GM18861 (cell line): ENCODE results near the gene ZBTB17.
"Not testable (repeated sequence)": the region's sequence is repeated elsewhere in the genome, so short reads cannot be mapped to it uniquely, and the experiment has no call there.

ENCODE experiments used
- ATAC-seq: cut with Tn5 transposase; IDR thresholded peaks from one replicate; pipeline ENCODE4 v1.9.1; 2021; ENCODE audit not compliant: unreplicated experiment

Gene ZBTB17

DNA sequence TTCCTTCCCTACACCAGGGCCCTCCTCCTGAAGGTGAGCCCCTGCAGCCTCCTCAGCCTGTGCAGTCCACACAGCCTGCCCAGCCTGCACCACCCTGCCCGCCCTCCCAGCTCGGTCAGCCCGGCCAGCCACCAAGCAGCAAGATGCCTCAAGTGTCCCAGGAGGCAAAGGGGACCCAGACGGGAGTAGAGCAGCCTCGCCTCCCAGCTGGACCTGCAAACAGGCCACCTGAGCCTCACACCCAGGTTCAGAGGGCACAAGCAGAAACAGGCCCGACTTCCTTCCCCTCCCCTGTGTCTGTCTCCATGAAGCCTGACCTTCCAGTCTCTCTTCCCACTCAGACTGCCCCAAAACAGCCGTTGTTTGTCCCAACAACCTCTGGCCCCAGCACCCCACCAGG is 38.8 kb downstream of the ZBTB17 start:
- ATAC-seq = no peak

DNA sequence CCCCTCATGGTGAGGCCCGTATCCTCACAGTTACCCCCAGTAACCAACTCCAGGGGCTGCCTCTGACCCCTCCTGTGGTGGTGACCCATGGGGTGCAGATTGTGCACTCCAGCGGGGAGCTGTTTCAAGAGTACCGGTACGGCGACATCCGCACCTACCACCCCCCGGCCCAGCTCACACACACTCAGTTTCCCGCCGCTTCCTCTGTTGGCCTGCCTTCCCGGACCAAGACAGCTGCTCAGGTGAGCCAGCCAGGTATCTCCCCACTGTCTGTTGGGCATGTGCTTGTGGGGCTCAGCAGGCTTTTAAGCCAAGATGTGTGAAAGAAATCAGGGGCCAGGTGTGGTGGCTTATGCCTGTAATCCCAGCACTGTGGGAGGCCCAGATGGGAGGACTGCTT is 39.9 kb downstream of the ZBTB17 start:
- no peak for ATAC-seq

DNA sequence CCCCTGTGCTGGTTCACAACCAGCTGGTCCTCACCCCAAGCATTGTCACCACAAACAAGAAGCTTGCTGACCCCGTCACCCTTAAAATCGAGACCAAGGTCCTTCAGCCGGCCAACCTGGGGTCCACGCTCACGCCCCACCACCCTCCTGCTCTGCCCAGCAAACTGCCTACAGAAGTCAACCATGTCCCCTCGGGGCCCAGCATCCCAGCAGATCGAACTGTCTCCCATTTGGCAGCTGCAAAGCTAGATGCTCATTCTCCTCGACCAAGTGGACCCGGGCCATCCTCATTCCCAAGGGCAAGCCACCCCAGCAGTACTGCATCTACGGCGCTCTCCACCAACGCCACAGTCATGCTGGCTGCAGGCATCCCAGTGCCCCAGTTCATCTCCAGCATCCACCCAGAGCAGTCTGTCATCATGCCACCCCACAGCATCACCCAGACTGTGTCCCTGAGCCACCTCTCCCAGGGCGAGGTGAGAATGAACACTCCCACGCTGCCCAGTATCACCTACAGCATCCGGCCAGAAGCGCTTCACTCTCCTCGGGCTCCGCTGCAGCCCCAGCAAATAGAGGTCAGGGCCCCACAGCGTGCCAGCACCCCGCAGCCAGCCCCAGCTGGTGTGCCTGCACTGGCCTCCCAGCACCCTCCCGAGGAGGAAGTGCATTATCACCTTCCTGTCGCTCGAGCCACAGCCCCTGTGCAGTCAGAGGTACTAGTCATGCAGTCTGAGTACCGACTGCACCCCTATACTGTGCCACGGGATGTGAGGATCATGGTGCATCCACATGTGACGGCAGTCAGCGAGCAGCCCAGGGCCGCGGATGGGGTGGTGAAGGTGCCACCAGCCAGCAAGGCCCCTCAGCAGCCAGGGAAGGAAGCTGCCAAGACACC is 40.6 kb downstream of the ZBTB17 start:
- no peak for ATAC-seq

DNA sequence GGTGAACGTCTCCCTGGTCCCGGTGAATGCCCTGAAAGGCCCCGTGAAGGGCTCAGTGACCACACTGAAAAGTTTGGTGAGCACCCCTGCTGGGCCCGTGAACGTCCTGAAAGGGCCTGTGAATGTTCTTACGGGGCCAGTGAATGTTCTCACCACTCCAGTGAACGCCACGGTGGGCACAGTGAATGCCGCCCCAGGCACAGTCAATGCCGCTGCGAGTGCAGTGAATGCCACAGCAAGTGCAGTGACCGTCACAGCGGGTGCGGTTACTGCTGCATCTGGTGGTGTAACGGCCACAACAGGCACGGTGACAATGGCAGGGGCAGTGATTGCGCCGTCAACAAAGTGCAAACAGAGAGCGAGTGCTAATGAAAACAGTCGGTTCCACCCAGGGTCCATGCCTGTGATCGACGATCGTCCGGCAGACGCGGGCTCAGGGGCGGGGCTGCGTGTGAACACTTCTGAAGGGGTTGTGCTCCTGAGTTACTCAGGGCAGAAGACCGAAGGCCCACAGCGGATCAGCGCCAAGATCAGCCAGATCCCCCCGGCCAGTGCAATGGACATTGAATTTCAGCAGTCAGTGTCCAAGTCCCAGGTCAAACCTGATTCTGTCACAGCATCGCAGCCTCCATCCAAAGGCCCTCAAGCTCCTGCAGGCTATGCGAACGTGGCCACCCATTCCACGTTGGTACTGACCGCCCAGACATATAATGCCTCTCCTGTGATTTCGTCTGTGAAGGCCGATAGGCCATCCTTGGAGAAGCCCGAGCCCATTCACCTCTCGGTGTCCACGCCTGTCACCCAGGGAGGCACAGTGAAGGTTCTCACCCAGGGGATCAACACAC is 41.5 kb downstream of the ZBTB17 start:
- no peak for ATAC-seq

DNA sequence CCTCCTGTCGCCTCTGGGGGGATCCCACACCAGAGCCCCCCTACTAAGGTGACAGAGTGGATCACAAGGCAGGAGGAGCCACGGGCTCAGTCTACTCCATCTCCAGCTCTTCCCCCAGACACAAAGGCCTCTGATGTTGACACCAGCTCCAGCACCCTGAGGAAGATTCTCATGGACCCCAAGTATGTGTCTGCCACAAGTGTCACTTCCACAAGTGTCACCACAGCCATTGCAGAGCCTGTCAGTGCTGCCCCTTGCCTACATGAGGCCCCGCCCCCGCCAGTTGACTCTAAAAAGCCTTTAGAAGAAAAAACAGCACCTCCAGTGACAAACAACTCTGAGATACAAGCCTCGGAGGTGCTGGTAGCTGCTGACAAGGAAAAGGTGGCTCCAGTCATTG is 42.2 kb downstream of the ZBTB17 start:
- no peak for ATAC-seq

DNA sequence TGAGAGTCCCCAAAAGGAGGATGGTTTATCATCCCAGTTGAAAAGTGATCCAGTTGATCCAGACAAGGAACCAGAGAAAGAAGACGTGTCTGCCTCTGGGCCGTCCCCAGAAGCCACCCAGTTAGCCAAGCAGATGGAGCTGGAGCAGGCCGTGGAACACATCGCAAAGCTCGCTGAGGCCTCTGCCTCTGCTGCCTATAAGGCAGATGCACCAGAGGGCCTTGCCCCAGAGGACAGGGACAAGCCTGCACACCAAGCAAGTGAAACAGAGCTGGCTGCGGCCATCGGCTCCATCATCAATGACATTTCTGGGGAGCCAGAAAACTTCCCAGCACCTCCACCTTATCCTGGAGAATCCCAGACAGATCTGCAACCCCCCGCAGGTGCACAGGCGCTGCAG is 43.3 kb downstream of the ZBTB17 start:
- no peak for ATAC-seq

DNA sequence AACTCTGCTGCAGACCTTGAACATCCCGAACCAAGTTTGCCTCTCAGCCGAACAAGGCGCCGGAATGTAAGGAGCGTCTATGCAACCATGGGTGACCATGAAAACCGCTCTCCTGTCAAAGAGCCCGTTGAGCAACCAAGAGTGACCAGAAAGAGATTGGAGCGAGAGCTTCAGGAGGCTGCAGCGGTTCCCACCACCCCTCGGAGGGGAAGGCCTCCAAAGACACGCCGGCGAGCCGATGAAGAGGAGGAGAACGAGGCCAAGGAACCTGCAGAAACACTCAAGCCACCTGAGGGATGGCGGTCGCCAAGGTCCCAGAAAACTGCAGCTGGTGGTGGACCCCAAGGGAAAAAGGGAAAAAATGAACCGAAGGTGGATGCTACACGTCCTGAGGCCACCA is 44.0 kb downstream of the ZBTB17 start:
- no peak for ATAC-seq

DNA sequence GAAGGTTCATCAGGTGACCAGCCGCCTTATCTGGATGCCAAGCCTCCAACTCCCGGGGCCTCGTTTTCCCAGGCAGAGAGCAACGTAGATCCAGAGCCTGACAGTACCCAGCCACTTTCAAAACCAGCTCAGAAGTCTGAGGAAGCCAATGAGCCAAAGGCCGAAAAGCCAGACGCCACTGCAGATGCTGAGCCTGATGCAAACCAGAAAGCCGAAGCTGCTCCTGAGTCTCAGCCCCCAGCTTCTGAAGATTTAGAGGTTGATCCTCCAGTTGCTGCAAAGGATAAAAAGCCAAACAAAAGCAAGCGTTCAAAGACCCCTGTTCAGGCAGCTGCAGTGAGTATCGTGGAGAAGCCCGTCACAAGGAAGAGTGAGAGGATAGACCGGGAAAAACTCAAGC is 44.5 kb downstream of the ZBTB17 start:
- no peak for ATAC-seq

DNA sequence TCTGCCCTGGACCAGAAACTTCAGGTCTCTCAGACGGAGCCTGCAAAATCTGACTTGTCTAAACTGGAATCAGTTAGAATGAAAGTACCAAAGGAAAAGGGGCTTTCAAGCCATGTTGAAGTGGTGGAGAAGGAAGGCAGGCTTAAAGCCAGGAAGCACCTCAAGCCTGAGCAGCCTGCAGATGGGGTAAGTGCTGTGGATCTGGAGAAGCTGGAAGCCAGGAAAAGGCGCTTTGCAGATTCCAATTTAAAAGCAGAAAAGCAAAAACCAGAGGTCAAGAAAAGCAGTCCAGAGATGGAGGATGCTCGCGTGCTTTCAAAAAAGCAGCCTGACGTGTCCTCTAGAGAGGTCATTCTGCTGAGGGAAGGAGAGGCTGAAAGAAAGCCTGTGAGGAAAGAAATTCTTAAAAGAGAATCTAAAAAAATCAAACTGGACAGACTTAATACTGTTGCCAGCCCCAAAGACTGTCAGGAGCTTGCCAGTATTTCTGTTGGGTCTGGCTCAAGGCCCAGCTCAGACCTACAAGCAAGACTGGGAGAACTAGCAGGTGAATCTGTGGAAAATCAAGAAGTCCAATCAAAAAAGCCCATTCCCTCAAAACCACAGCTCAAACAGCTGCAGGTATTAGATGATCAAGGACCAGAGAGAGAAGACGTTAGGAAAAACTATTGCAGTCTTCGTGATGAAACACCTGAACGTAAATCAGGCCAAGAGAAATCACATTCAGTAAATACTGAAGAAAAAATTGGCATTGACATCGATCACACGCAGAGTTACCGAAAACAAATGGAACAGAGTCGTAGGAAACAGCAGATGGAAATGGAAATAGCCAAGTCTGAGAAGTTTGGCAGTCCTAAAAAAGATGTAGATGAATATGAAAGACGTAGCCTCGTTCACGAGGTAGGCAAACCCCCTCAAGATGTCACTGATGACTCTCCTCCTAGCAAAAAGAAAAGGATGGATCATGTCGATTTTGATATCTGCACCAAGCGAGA is 46.6 kb downstream of the ZBTB17 start:
- no peak for ATAC-seq

DNA sequence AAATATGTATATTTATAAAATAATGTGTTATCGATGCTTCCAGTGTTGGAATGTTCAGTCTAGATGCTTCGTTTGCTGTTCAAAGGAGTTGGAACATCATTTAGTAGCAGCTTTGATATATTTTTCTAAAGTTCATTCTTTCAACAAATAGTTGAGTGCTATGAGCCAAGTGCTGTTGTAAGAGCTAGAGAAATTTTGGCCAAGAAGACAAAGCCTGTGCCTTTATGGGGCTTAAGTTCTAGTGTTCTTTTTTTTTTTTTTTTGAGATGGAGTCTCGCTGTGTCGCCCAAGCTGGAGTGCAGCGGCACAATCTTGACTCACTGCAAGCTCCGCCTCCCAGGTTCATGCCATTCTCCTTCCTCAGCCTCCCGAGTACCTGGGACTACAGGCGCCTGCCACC is 49.5 kb downstream of the ZBTB17 start:
- not testable (repeated sequence) for ATAC-seq

DNA sequence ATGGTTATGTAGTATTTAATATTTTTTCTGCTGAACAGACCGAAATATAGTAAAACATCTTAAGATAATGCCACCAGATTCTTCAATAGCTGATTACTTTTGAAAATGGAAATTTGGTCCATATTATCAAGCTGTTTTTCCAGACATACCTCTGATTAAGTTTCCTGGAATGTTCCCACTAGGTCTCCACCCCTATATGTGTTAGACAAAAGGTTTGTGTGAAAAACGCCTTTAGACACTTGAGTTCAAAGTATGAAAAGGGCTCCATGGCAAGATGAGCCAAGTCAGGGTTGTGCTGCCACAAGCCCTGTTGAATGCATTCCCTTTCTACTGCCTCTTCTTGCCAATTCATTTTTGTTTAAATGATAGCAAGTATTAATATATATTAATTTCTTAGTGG is 52.7 kb downstream of the ZBTB17 start:
- ATAC-seq = no peak

DNA sequence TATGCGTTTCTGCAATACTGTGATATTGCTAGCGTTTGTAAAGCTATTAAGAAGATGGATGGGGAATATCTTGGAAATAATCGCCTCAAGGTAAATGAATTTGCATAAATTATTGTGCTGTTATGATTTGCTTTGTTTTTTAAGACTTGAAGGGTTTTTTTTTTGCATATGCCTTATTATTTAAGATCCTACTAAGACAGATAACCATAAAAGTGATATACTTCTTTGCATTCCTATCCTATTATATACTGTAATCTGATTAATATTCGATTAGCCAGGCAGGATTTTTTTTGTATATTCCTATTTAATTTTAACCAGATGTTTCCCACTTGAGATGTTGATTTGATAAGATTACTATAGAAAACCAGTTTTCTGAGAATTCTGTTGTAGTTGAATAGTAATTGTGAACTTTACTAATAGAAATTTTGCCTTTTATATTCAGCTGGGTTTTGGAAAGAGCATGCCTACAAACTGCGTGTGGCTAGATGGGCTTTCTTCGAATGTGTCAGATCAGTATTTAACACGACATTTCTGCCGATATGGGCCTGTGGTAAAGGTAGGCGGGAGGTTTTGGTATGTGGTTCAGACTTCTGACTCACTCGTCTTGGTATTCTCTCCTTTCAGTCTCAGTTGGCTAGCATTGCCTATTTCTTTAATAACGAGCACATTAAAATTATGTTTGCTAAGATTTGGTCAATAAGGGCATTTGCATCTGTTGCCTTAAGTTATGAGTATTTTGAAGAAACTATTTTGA is 56.8 kb downstream of the ZBTB17 start:
- peak; percentile 50 for ATAC-seq

DNA sequence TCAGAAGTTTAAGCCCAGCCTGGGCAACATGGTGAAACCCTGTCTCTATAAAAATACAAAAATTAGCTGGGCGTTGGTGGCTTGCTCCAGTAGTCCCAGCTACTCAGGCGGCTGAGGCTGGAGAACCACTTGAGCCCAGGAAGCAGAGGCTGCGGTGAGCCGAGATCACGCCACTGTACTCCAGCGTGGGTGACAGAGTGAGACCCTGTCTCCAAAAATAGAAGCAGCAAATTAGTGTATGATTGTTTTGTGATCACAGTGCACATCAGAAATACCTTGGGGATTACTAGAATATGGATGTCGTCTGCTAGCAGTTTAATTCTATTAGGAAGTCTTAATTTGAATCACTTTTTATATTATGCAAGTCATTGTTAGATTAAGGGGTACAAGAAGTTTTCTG is 59.0 kb downstream of the ZBTB17 start:
- ATAC-seq = no peak

DNA sequence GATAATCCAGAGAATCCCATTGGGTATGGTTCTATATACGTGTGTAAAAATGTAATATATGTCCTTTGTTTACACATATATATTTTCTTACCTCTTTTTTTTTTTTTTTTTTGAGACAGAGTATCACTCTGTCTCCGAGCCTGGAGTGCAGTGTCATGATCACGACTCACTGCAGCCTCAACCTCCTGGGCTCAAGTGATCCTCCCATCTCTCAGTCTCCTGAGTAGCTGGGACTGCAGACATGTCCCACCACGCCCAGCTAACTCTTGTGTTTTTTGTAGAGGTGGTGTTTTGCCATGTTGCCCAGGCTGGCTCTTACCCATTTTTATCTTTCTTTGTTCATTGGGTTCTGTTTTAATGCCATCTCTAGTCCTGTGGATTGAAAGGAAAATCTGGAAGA is 59.5 kb downstream of the ZBTB17 start:
- no peak for ATAC-seq

DNA sequence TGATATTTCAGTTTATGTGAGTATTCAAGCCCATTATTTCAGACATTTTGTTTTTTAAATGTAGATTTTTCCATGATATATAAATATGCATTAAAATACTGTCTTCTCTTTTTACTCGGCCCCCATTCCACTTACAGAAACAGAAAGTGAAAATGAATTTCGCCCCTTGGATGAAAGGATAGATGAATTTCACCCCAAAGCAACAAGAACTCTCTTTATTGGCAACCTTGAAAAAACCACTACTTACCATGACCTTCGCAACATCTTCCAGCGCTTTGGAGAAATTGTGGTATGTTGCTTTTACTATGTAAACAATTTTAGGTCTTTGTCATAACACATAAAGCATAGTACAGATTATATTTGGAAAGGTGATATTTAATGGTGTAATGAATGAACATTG is 59.9 kb downstream of the ZBTB17 start:
- ATAC-seq = no peak

DNA sequence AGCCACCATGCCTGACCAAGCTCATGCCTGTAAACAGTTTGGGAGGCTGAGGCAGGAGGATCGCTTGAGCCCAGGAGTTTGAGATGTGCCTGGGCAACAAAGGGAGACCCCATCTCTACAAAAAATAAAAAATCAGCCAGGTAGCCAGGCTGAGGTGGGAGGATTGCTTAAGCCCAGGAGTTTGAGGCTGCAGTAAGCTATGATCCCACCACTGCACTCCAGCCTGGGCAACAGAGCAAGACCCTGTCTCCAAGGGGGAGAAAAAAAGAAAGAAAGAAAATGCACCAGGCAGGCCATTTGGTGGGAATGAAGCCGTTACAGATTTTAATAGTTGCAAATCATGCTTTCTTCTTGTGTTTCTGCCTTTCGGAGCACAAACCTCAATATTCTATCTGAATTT is 62.3 kb downstream of the ZBTB17 start:
- not testable (repeated sequence) for ATAC-seq

DNA sequence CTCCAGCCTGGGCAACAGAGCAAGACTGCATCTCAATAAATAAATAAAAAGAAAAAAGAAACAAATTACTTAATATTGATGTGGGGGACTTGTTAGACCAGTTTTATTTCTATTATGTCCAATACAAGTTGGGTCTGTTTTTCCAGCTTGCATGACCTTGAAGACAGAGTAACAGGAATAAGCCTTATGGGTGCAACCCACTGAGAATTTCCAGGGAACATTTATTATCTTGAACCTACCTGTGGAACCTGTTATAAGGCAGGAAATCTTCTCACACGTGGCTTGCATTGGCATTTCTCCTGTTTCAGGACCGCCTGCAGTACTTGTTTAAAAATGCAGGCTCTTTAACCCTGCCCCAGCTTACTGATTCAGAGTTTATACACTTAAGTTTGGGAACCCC is 64.0 kb downstream of the ZBTB17 start:
- no peak for ATAC-seq

DNA sequence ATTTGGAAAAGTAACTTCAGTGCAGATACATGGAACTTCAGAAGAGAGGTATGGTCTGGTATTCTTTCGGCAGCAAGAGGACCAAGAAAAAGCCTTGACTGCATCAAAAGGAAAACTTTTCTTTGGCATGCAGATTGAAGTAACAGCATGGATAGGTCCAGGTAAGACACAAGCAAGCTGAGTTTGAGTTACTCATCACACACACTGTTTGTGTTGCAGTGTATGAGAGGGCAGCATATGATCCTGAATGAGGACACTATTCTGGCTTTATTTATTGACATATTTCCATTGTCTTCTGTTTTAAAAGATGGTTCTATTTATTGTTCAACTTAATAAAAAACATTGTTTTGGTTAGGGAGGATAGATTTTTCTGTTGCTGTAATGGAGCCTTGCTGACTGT is 64.8 kb downstream of the ZBTB17 start:
- no peak for ATAC-seq

DNA sequence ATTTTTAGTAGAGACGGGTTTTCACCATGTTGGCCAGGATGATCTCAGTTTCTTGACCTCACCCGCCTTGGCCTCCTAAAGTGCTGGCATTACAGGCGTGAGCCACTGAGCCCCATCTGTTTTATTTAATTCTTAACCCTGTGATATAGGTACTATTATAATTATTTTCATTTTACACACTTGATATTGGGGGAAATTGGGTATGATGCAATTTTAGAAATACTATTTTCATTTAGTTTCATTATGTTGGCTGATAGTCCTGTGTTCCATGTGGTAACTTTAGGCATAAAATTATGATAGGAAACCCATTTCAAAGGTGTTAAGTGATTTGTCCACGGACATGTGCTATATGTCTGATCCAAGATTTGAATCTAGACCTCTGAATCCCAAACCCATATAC is 67.3 kb downstream of the ZBTB17 start:
- no peak for ATAC-seq

DNA sequence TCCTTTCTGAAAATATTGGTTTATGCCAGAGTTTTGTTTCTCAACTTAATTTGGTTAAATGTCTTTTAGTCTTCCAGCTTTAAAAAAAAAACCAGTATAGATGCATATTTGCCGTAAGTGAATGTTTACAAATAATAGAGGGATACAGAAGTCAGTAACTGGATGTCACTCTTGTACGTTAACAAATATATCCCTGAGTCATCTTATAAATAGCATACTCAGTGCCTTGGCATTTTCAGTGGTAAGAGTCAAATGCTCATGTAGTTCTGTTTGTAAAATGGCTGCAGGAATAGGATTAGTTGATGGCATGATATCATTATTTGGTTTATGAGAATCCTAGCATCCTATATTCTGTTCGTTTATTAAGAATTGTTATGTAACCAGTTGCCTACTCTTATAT is 73.0 kb downstream of the ZBTB17 start:
- no peak for ATAC-seq
